IPS-15b (cell line): ENCODE measurements around the gene PPAT.
"Not testable (repeated sequence)": the region's sequence is repeated elsewhere in the genome, so short reads cannot be mapped to it uniquely, and the experiment has no call there.

Experiments
- H3K27me3 ChIP-seq: one replicate; pipeline ENCODE4 v1.6.1; 2013; ENCODE audit warnings: low read length; ENCODE audit not compliant: control insufficient read depth, insufficient read depth
- H3K36me3 ChIP-seq: one replicate; pipeline ENCODE4 v1.6.1; 2013; ENCODE audit warnings: low read length; ENCODE audit not compliant: control insufficient read depth, insufficient read depth
- H3K4me1 ChIP-seq: one replicate; pipeline ENCODE4 v1.6.1; 2013; ENCODE audit warnings: mild to moderate bottlenecking, low read length; ENCODE audit not compliant: control insufficient read depth, insufficient read depth
- H3K4me3 ChIP-seq: one replicate; pipeline ENCODE4 v1.5.1; 2013; ENCODE audit warnings: low read depth, low read length
- H3K9ac ChIP-seq: one replicate; pipeline ENCODE4 v1.6.1; 2013; ENCODE audit warnings: low read depth, mild to moderate bottlenecking, low read length
- H3K9me3 ChIP-seq: one replicate; pipeline ENCODE4 v1.6.1; 2013; ENCODE audit warnings: mild to moderate bottlenecking, low read length; ENCODE audit not compliant: control insufficient read depth, insufficient read depth

PPAT gene

GRCh38 chr4:56463711-56464110 is 28.3 kb upstream of the PPAT start:
- no peaks in the 10 kb centered on the region for H3K27me3 ChIP-seq
- no peaks in the 10 kb centered on the region for H3K9me3 ChIP-seq
- peaks cover 4% of the 10 kb centered on the region for H3K4me1 ChIP-seq
- no peak overlapping the region for H3K4me3 ChIP-seq
- H3K36me3 ChIP-seq = peaks cover 21% of the 10 kb centered on the region
- no peak overlapping the region for H3K9ac ChIP-seq

GRCh38 chr4:56462157-56462556 is 26.7 kb upstream of the PPAT start:
- H3K4me1 ChIP-seq = peaks cover 2% of the 10 kb centered on the region
- H3K36me3 ChIP-seq = peaks cover 29% of the 10 kb centered on the region
- H3K27me3 ChIP-seq = no peaks in the 10 kb centered on the region
- H3K4me3 ChIP-seq = no peak overlapping the region
- no peak overlapping the region for H3K9ac ChIP-seq
- H3K9me3 ChIP-seq = no peaks in the 10 kb centered on the region

DNA sequence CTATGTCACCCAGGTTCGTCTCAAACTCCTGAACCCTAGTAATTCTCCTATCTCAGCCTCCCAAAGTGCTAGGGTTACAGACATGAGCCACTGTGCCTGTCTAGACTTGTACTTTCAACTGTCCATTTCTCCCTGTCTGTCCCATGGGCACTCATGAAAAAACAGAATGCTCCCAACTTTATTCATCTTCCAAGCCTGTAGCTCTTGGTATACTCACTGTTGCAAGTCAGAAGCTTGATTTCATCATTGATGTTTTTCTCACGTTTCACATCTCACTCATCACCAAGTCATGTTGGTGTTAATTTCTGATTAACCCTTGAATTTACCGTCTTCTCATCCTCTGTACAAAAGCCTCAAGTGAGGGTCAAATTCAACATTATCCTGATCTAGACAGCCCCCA is 24.7 kb upstream of the PPAT start:
- no peak overlapping the region for H3K4me3 ChIP-seq
- H3K27me3 ChIP-seq = no peaks in the 10 kb centered on the region
- no peaks in the 10 kb centered on the region for H3K4me1 ChIP-seq
- H3K9me3 ChIP-seq = no peaks in the 10 kb centered on the region
- no peak overlapping the region for H3K9ac ChIP-seq
- H3K36me3 ChIP-seq = peaks cover 39% of the 10 kb centered on the region

DNA sequence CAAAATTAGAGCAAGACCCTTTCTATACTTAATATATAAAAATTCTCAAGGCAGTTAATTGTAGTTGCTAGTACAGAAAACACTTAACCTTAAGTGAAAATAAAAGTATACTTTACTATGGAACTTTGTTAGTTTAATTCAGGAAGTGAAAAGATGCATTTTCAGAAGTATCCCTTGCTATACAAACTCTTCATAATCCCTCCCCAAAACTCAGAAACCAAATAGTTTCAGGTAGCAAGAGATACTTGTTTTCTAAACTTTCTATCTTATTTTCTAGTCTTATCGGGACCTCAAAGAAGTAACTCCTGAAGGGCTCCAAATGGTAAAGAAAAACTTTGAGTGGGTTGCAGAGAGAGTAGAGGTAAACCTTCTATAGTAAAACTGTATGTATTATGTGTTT is 14.9 kb upstream of the PPAT start:
- Histone ChIP-seq H3K36me3 (peaks cover 34% of the 10 kb centered on the region), H3K9ac (no peak overlapping the region), H3K4me1 (no peaks in the 10 kb centered on the region), H3K4me3 (no peak overlapping the region), H3K9me3 (no peaks in the 10 kb centered on the region), H3K27me3 (no peaks in the 10 kb centered on the region)

- H3K4me3 ChIP-seq, H3K9me3 ChIP-seq, H3K9ac ChIP-seq, H3K27me3 ChIP-seq, H3K4me1 ChIP-seq: not testable (repeated sequence)
- H3K36me3 ChIP-seq = peaks cover 29% of the 10 kb centered on the region
These were observed 14.1 kb upstream of the PPAT start for GRCh38 chr4:56449475-56449874.

DNA sequence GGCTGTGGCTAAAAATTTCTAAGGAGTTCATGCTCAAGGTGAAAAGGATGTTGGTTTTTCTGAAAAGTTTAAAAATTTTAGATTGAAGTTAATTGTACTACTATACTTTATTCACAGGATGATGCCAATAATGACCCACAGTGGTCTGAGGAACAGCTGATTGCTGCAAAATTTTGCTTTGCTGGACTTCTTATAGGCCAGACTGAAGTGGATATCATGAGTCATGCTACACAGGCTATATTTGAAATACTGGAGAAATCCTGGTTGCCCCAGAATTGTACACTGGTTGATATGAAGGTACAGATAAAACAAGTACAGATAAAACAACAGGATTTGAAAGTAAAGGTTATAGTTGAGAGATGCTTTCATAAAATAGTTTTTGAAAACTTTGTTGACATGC is 12.9 kb upstream of the PPAT start:
- H3K4me1 ChIP-seq = no peaks in the 10 kb centered on the region
- no peak overlapping the region for H3K9ac ChIP-seq
- H3K4me3 ChIP-seq = no peak overlapping the region
- no peaks in the 10 kb centered on the region for H3K27me3 ChIP-seq
- H3K9me3 ChIP-seq = no peaks in the 10 kb centered on the region
- H3K36me3 ChIP-seq = peaks cover 24% of the 10 kb centered on the region

- no peaks in the 10 kb centered on the region for H3K27me3 ChIP-seq
- H3K4me1 ChIP-seq = peaks cover 3% of the 10 kb centered on the region
- peaks cover 23% of the 10 kb centered on the region for H3K36me3 ChIP-seq
These were observed 10.3 kb upstream of the PPAT start for GRCh38 chr4:56445699-56446098.

GRCh38 chr4:56444719-56445118 is 9.3 kb upstream of the PPAT start:
- H3K36me3 ChIP-seq = peaks cover 23% of the 10 kb centered on the region
- H3K27me3 ChIP-seq = no peaks in the 10 kb centered on the region
- peaks cover 7% of the 10 kb centered on the region for H3K4me1 ChIP-seq
- H3K9ac ChIP-seq = no peak overlapping the region
- H3K4me3 ChIP-seq = no peak overlapping the region
- H3K9me3 ChIP-seq = no peaks in the 10 kb centered on the region

More at GRCh38 chr4:56445699-56446098, 10.3 kb upstream of the PPAT start:
- no peak overlapping the region for H3K9ac ChIP-seq
- H3K9me3 ChIP-seq = no peaks in the 10 kb centered on the region
- H3K4me3 ChIP-seq = no peak overlapping the region

DNA sequence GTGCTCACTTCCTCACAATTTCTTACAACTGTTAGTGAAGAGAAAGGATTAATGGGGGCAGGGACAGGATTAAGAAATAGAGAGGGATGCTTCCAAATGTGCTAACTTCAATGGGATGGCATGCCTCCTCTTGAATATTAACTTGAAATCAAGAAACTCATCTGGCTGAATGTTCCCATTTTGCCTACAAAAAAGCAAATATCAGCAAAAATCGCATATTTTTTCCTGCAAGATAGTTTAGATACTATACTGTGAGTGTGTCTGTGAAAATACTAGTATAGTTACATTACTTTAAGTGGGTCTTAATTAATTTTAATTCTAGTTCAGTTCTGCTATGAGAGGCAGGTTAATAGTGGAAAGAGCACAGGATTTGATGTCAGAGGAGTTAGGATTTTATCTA is 5.6 kb upstream of the PPAT start:
- H3K4me3 ChIP-seq = no peak overlapping the region
- no peak overlapping the region for H3K9ac ChIP-seq
- no peaks in the 10 kb centered on the region for H3K27me3 ChIP-seq
- H3K36me3 ChIP-seq = peaks cover 6% of the 10 kb centered on the region
- H3K9me3 ChIP-seq = no peaks in the 10 kb centered on the region
- peaks cover 7% of the 10 kb centered on the region for H3K4me1 ChIP-seq

DNA sequence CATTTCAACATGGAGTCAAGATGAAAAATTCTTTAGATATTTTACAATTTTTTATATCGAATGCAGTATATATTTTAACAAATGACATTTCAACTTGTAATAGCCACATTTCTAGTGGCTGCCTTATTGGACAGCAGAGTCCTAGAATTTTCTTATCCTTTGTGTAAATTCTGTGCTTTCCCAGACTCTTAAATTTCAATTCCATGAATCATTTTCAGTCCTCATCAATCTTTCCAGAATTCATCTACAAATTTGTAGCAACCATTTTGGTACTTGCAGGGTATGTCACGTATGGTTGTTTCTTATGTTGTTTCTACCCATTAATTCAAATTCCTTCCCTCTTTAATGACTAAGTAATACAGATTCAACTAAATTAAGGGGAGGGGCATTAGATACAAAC is 3.4 kb upstream of the PPAT start:
- Histone ChIP-seq H3K9me3 (no peaks in the 10 kb centered on the region), H3K36me3 (peaks cover 4% of the 10 kb centered on the region), H3K4me3 (no peak overlapping the region), H3K27me3 (no peaks in the 10 kb centered on the region), H3K9ac (no peak overlapping the region), H3K4me1 (peaks cover 7% of the 10 kb centered on the region)

DNA sequence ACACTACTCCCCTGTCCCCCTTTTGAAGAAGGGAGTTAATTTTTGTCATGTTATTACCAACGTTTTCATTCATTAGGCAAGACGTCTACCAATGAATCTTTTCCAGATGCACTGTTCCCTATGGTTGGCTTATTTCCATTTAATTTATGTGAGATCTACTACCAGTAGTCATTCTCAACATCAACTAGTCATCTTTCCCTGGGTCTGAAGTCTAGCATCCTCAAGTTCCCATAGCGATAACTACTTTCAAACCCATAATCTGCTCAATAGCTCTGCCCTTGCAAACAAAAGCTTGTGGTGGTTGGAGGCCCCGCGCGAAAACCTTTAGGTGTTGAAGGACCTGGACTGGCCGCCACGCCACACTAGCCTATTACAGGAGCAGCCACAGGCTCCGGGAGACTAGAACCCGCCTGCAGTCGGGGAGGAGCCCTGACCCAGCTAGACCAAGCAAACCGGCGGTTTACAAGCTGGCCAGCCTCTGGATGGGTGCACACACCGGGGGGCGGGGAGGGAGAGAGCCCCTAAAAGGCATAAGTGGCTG is 746 bp downstream of the PPAT start:
- no peaks in the 10 kb centered on the region for H3K9me3 ChIP-seq
- H3K36me3 ChIP-seq = no peaks in the 10 kb centered on the region
- H3K4me1 ChIP-seq = no peaks in the 10 kb centered on the region
- no peaks in the 10 kb centered on the region for H3K27me3 ChIP-seq
- peak overlapping the region; percentile 87 for H3K9ac ChIP-seq
- peak overlapping the region; percentile 94 for H3K4me3 ChIP-seq

DNA sequence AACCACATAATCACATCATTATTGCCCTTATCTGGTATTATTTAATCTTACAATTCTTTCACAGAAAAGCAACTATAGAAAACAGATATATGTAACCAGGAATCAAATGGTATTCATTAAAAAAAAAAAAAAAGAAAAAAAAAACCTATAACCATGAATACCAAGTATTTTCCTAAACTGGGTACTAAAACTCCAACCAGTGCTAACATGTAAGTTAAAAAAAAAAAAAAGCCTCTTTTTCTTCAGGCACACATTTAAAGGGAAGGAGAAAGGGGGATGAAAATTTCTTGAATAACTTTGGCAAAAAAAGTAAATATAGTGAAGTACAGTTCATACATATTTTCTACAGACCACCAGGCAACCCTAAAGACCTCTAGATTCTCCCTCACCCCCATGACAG is 2.1 kb downstream of the PPAT start:
- Histone ChIP-seq H3K36me3 (no peaks in the 10 kb centered on the region), H3K4me1 (no peaks in the 10 kb centered on the region), H3K9ac (peak overlapping the region; percentile 87), H3K4me3 (peak overlapping the region; percentile 94), H3K27me3 (no peaks in the 10 kb centered on the region), H3K9me3 (no peaks in the 10 kb centered on the region)
